Uterus (tissue), 4 donors: ENCODE results near the gene SLC30A7. TPM values are rescaled to one million over a fixed set of nuclear protein-coding genes. Genes with fewer than 3 reads are reported as not detected.

Experiments
- DNase-seq, 2 donors: peaks; one replicate each; pipeline ENCODE4 v3.0.0-alpha.2; 2019 to 2020
- H3K27ac ChIP-seq, 2 donors: fragments of 200-600 bp; sonication (generic); 1 replicate in 1 of 2; 2 replicates in 1 of 2; pipeline ENCODE4 v1.5.1; 2016 to 2018
- H3K27me3 ChIP-seq, 2 donors: fragments of 200-600 bp; sonication (generic); one replicate each; pipeline ENCODE4 v1.5.1; 2018 to 2019; ENCODE audit warnings: control low read depth in 1 of 2
- H3K36me3 ChIP-seq, 2 donors: fragments of 200-600 bp; sonication (generic); one replicate each; pipeline ENCODE4 v1.5.1; 2019; ENCODE audit warnings: control low read depth in 1 of 2
- H3K4me1 ChIP-seq, 2 donors: fragments of 200-600 bp; sonication (generic); one replicate each; pipeline ENCODE4 v1.5.1; 2018 to 2019; ENCODE audit warnings: control low read depth in 1 of 2
- H3K4me3 ChIP-seq, 2 donors: fragments of 200-600 bp; sonication (generic); 1 replicate in 1 of 2; 2 replicates in 1 of 2; pipeline ENCODE4 v1.5.1; 2018 to 2019; ENCODE audit warnings: mild to moderate bottlenecking in 1 of 2
- H3K9me3 ChIP-seq, 2 donors: fragments of 200-600 bp; sonication (generic); one replicate each; pipeline ENCODE4 v1.5.1; 2019; ENCODE audit warnings: control low read depth in 1 of 2
- POLR2A ChIP-seq, 2 donors: fragments of 450-650 bp; IDR thresholded peaks; one replicate each; pipeline ENCODE4 v1.6.1; 2016; ENCODE audit warnings: antibody characterized with exemption in 2 of 2, mild to moderate bottlenecking in 1 of 2, moderate library complexity in 1 of 2
- intact Hi-C: fragments of 100-400 bp; cut with DNase I; formaldehyde crosslinking; loops from one replicate; pipeline ENCODE4 v1.15.1; 2023; ENCODE audit warnings: low total_unique reads
- total RNA-seq, 4 donors: library from RNA; depleted of rRNA in 3 of 4; stranded (reverse); fragments of >200 nt in 3 of 4; gene quantifications; one replicate each; pipeline versions ENCODE4 v1.1.0 to v1.2.4, GENCODE V29; 2014 to 2023
- TF ChIP-seq, protein P1 (sequence below), 4 experiments: fragments of 200-600 bp in 2 of 4; fragments of 450-650 bp in 2 of 4; sonication (generic) in 2 of 4; IDR thresholded peaks; one replicate each; pipeline ENCODE4 v1.5.1; 2016 to 2019; ENCODE audit warnings: antibody characterized with exemption in 4 of 4, mild to moderate bottlenecking in 2 of 4, moderate library complexity in 1 of 4
- donor health status: DM: yes; HTN: yes; CAD: no.

Gene SLC30A7
- total RNA-seq, 4 donors from 2014 or later: 15.1 to 53.0 (median 22.8) TPM

DNA sequence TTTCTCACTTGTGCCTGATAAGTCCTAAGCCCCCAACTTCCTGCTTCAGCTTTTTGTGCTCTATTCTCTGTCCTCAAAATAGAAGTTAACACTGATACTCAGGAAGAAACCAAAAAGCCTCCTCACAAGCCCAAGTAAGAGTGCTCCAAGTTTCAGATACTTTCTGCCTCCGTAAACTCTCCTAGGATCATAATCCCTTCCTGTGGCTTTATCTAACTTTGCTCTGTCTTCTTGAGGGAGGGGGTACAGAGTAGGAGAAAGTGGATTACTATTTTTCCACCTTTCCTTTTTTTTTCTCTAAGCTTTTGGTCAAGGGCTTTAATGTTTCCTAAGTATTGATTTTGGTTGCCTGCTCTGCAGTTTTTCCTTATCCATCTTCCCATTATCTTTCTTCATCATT lies 75.1 kb downstream of the SLC30A7 start:
- TF ChIP-seq POLR2A (IDR thresholded peaks at IDR 0.05): no peak
- TF ChIP-seq, protein P1, sequence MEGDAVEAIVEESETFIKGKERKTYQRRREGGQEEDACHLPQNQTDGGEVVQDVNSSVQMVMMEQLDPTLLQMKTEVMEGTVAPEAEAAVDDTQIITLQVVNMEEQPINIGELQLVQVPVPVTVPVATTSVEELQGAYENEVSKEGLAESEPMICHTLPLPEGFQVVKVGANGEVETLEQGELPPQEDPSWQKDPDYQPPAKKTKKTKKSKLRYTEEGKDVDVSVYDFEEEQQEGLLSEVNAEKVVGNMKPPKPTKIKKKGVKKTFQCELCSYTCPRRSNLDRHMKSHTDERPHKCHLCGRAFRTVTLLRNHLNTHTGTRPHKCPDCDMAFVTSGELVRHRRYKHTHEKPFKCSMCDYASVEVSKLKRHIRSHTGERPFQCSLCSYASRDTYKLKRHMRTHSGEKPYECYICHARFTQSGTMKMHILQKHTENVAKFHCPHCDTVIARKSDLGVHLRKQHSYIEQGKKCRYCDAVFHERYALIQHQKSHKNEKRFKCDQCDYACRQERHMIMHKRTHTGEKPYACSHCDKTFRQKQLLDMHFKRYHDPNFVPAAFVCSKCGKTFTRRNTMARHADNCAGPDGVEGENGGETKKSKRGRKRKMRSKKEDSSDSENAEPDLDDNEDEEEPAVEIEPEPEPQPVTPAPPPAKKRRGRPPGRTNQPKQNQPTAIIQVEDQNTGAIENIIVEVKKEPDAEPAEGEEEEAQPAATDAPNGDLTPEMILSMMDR (IDR thresholded peaks at IDR 0.05): no peak
- intact Hi-C loops: no loop called here
- no peaks in the 10 kb centered on the region for H3K27me3 ChIP-seq

DNA sequence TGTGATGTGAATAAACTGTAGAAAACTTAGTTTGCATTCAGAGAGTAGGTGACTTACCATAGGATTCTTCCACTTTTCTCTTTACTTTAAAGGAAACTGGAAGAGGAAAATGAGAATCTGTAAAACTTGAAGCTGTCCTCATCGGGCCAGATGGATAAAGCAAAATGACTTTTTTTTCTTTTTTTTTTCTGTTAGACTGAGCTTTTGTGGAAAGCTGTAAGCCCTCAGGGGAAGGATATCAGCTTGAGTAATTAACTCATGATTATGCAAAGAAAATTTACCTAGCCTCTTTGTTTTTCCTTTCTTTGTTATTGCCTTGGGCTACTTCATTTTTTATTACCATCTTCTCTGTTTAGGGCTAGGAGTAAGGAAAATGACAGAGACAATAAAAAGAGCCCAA lies 76.3 kb downstream of the SLC30A7 start:
- no peak overlapping the region for H3K27ac ChIP-seq

More for the DNA sequence above, 75.1 kb downstream of the SLC30A7 start:
- no peak for DNase-seq
- Histone ChIP-seq H3K4me1 (no peaks in the 10 kb centered on the region), H3K9me3 (no peaks in the 10 kb centered on the region), H3K4me3 (no peak overlapping the region), H3K36me3 (no peaks in the 10 kb centered on the region), H3K27ac (no peak overlapping the region)

DNA sequence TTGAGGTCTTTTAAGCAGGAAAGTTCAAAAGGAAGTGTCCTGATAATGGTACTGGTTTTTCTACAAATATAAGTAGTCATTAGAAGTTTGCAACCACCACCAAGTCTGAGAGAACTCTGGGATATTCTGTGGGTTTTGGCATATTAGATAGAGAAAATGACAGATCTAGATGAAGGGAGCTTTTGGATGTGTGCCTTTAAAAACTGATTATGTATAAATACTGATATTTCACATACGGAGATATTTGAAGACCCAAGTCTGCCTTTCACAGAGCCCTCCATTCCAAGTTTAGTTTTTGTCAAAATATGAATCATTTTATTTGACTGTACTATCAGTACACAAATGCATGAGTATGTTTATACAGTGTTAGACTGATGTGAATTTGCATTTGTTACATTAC lies 81.0 kb downstream of the SLC30A7 start:
- no peak for TF ChIP-seq POLR2A (IDR thresholded peaks at IDR 0.05)
- TF ChIP-seq, protein P1 (IDR thresholded peaks at IDR 0.05): no peak
- Histone ChIP-seq H3K27me3 (no peaks in the 10 kb centered on the region), H3K36me3 (no peaks in the 10 kb centered on the region), H3K9me3 (no peaks in the 10 kb centered on the region), H3K4me3 (no peak overlapping the region), H3K4me1 (no peaks in the 10 kb centered on the region), H3K27ac (no peak overlapping the region)
- intact Hi-C loops: no loop called here
- DNase-seq: no peak

More for the DNA sequence above, 76.3 kb downstream of the SLC30A7 start:
- Histone ChIP-seq H3K9me3 (no peaks in the 10 kb centered on the region), H3K36me3 (no peaks in the 10 kb centered on the region), H3K4me3 (no peak overlapping the region), H3K27me3 (no peaks in the 10 kb centered on the region), H3K4me1 (no peaks in the 10 kb centered on the region)
- intact Hi-C loops: no loop called here
- no peak for DNase-seq
- TF ChIP-seq, protein P1 (IDR thresholded peaks at IDR 0.05): no peak

DNA sequence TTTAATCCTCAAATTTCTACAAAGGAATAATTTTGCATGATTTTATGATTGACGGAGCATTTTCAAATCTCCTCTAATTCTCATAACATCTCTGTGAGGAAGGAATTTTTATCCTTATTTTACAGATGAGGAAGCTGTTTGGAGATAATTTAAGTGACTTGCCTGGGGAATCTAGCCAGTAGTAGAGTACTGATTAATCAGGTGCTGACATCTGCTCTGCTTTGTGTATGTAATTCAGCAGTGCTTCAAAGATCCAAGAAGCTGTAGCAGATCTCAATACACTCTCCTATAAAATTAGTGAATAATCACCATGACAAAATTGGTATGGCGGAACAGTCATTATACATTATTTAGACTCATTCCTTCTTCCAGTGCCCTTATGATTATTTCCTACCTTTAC lies 83.7 kb downstream of the SLC30A7 start:
- intact Hi-C loops: no loop called here
- H3K36me3 ChIP-seq: no peaks in the 10 kb centered on the region
- H3K27me3 ChIP-seq: no peaks in the 10 kb centered on the region
- no peaks in the 10 kb centered on the region for H3K4me1 ChIP-seq
- no peak for DNase-seq
- no peak overlapping the region for H3K27ac ChIP-seq
- H3K9me3 ChIP-seq: no peaks in the 10 kb centered on the region
- no peak overlapping the region for H3K4me3 ChIP-seq
- TF ChIP-seq, protein P1 (IDR thresholded peaks at IDR 0.05): no peak

DNA sequence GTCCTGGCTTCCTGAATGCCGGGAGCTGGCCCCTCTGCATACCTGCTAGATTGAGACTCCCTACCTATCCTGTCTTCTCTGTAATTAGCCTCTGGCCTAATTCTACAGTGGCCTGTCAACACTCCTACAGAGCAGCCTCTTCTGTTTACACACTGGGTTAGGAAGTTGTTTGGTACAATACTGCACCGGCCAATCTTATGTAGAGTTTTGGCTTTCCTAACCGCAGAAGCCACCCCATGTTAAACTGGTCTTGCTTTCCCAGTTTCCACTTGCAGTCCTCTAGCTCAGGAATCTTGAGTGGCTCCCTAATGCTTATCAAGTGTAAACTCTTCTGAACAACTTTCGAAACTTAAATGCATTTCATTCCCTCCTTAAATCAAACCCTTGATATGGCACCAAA lies 86.9 kb downstream of the SLC30A7 start:
- DNase-seq: no peak
- no peaks in the 10 kb centered on the region for H3K36me3 ChIP-seq
- TF ChIP-seq, protein P1 (IDR thresholded peaks at IDR 0.05): no peak
- TF ChIP-seq POLR2A (IDR thresholded peaks at IDR 0.05): no peak
- no peaks in the 10 kb centered on the region for H3K27me3 ChIP-seq
- no peak overlapping the region for H3K4me3 ChIP-seq
- no peaks in the 10 kb centered on the region for H3K4me1 ChIP-seq
- no peaks in the 10 kb centered on the region for H3K9me3 ChIP-seq
- intact Hi-C loops: no loop called here
- no peak overlapping the region for H3K27ac ChIP-seq
